HG03097 (cell line): ENCODE measurements around the gene FOXJ3.
"Not testable (repeated sequence)": the region's sequence is repeated elsewhere in the genome, so short reads cannot be mapped to it uniquely, and the experiment has no call there.

Source experiments
- ATAC-seq: cut with Tn5 transposase; IDR thresholded peaks from one replicate; pipeline ENCODE4 v1.9.1; 2021; ENCODE audit not compliant: unreplicated experiment, low FRiP score

The FOXJ3 gene

DNA sequence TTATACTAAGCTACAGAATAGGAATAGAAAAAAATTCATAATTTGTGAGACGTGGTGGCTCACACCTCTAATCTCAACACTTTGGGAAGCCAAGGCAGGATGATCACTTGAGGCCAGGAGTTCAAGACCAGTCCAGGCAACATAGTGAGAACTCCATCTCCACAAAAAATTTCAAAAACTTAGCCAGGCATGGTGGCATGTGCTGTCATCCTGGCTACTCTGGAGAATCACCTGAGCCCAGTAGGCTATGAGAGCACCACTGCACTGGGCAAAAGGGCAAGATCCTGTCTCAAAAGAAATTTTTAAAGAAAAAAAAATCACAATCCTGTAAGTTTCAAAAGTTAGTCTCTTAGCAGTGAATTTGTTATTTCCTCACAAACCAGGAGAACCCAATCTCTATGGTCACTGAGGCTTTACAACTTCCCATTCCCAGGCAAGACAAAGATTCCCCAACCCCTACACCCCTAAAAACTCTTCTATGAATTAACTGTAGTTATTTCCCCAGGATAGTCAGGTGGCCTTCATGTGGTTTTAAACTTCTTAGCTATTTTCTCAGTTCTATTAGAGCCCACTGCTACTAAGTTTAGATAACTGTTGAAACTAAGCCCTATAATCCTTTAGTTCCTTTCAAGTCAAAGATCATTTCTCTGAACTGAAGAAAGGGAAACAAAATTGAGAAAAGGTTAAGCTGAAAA, 74.5 kb downstream of the FOXJ3 start:
- ATAC-seq: no peak

DNA sequence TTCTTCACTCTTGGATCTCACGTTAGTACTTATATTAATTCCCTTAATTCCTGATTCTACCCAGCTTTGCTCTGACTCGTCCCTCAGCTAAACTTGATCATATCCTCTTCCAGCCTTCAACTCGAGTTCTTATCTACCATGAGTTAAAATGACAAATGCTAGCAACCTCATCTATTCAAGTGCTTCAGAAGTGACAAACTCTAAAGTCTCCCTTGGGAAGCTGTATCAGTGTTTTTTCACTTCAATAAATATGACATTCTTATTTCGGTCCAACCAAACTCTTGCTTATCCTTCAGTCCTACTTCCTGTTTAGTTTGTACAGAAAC, 75.3 kb downstream of the FOXJ3 start:
- no peak for ATAC-seq

DNA sequence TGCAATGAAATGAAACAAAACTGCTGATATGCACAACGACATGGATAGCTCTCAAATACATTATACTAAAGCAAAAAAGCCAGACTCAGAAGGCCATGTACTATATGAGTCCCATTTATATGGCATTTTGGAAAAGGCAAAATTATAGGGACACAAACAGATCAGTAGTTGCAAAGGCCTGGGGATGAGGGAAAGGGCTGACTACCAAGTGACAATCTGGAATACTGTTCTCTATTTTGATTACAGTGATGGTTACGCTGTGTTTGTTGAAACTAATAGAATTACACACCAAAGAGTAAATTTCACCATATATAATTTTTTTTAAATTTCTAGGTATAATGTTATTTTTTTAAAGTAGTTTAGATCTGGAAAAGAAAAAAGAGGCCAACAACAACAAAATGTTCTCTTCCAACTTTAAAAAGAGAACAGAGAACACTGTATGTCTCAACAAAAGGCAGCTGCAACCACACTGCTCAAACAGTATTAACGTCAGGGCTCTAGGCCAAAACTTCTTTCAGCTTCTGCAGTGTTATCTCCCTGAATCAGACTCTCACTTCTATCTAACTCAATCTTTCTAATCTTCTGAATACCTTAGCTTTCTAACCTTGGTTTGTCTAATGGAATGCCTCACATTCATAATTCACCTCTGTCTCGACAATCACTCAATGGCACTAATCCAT, 75.8 kb downstream of the FOXJ3 start:
- ATAC-seq: no peak

DNA sequence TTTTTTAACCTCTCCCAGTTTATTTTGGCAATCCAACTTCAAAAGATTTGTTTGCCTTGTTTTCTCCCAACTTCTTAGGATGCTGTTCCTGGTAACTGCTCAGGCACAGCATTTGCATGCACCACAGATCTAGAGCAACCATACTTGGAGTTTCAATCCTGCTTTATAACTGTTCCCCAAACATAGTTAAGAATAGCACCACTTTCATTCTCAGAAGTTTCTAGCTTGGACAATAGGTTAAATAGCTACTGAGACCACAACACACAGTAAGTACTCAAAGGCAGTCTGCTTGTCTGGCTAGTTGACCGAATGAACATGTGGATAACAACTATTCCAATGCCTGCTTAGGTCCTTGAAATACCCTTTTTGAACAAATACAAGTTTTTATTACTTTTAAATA, 76.8 kb downstream of the FOXJ3 start:
- no peak for ATAC-seq

DNA sequence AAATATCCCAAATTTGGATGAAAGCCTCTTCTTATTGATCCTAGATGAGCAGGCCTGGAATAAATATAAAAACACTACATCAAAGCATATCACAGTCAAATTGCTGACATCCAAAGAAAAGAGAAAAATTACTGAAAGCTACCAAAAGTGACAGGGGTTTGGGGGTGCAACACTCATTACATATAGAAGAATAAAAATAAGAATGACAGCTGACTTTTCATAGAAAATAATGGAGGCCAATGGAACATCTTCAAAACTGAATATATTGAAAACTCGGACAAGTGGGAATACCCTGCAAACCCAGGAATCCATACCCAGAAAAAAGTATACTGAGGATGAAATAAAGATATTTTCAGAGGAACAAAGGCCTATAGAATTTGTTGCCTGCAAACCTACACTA, 84.0 kb downstream of the FOXJ3 start:
- ATAC-seq: no peak

DNA sequence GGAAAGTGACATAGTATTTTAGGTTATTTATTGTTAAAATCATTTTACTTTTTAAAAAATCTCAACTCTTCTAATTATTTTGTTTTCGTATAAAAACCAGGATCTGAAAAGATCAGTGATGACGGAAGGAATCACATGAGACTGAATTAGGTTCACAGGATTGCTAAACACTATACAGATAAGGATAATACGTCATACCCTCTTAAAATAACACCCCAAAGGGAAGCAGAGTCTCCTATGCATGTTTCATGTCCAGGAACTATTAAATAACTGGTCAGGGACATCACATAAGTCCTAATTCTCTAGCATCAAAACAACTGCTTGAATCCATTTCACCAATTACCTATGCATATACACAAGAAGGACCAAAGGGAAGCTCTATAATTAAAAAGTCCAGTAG, 84.9 kb downstream of the FOXJ3 start:
- no peak for ATAC-seq

DNA sequence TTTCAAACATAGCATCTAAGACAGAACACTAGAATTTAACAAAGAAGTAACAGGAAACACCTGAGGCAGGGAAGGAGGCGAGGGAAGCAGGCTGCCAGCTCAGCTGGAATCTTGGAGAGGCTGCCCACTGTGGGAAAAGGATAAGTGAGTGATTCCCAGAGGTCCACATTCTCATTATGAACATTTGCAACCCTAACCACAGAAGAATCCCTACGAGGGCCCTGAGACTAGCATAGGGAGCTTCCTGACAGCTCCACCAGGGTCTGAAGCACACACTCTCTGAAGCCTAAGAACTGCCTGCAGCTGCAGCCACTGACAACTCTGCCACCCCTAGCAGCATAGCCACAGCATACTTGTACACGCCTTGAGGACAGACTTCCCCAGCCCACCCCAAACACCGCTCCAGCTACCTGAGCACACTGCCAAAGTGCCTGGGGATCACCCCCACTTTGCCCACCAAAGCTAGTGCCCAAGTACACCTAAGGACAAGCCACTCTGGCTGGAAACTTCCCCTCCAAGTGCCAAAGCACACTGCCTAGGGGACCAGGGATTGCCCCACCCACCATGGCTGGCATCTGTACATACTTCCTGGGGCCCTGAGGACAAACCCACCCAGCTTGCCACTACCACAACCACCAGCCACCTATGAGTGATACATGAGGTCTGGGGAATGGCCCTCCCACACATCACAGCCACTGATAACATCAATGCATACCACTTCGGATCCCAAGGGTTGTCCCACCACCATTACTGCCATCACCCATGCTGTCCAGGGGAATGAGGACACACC, 93.9 kb downstream of the FOXJ3 start:
- ATAC-seq: no peak

DNA sequence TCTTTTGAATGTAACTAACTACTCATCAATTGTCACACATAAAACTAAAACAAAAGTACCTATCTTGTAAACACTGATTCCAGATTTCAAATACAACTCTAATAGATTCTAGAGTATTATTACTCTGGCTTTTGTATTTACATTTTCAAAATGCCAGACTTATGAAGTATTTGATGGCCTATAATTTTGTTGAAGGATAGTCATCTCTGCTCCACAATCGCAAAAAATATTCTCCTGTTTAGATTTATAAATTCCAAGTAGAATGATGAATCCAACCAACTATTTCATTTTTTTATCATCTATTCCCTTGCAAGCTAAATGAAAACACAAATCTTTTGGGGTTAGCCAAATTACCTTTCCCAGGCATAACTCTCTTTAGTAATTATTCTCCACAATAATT, 95.5 kb downstream of the FOXJ3 start:
- ATAC-seq: no peak

DNA sequence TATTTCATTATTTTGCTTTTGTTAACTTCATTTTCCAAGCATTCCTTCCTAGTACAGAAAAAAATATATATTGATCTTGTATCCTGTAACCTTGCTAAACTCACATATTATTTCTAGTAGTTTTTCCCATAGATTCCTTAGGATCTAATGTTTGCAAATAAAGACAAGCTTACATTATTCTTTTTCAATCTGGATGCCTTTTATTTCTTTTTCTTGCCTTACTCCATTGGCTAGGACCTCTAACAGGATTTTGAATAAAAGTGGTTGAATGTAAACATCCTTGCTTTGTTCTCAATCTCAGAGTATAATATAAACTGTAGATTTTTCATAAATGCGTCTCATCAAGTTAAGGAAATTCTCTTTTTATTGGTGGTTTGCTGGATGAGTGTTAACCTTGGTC, 96.0 kb downstream of the FOXJ3 start:
- ATAC-seq: no peak

DNA sequence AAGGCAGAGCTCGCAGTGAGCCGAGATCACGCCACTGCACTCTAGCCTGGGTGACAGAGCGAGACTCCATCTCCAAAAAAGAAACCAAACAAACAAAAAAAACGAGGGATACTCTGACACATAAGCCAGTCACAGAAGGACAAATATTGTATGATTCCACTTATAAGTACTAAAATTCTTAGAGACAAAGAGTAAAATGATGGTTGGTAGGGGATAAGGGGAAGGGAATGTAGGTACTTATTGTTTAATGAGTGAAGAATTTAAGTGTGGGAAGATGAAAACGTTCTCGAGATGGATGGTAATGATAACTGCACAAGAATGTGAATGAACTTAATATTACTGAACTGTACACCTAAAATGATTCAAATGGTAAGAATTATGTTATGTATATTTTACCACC, 103.8 kb downstream of the FOXJ3 start:
- no peak for ATAC-seq

DNA sequence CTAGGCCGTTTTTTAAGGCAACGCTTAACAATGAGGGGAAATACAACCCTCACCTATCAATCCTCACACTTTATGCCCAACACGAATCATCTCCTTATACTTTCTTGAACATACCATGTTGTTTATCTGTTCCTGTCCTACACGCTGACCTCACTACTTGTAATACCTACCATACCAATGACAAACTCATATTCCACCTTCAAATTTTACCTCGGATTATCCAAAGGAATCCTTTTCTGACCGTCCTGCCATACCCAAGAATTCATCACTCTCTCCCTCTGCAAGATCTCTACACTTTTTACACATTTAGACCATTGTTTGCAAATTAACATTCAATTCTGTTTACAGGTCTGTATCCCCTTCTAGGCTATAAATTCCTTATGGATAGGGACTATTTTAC, 106.1 kb downstream of the FOXJ3 start:
- no peak for ATAC-seq

DNA sequence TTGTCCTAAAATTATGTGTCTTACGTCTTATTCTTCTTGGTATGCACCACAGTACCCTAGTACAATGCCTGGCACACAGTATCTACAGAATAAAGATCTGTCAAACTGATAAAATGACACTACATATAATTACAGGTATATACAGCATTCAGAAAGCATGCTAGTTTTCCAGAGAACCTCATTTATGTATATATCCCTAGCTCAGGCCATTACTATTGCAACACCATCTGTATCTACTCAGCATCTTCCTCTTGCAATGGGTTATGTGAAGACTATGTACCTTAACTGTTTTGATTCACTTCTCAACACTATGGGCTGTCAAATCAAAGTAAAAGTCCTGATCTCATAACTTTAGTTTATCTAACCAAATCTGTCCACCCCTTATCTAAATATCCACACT, 112.0 kb downstream of the FOXJ3 start:
- ATAC-seq: no peak

DNA sequence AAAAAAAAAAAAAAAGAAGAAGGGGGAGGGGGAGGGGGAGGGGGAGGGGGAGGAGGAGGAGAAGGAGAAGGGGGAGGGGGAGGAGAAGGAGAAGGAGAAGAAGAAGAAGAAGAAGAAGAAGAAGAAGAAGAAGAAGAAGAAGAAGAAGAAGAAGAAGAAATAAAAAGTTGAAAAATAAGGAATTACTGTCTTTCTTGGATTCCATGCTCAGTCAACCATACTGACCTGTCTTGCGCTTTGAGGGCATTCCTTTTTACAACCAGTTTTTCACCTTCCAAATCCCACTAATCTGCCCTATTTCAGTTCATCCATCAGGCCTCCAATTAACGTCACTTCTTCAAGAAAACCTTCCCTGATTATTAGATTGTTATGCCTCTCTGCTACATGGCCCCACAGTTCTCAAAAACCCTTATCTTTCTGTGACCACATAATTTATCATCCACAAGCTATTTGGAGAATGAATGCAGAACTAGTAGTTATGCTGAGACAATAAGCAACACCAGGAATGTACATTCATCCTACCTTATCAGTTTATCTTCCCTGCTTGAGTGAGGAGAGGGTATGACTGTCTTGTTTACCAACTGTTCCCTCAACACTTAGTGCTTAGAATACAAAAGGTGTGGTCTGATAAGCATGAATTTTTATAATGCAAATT, 113.0 kb downstream of the FOXJ3 start:
- no peak for ATAC-seq

DNA sequence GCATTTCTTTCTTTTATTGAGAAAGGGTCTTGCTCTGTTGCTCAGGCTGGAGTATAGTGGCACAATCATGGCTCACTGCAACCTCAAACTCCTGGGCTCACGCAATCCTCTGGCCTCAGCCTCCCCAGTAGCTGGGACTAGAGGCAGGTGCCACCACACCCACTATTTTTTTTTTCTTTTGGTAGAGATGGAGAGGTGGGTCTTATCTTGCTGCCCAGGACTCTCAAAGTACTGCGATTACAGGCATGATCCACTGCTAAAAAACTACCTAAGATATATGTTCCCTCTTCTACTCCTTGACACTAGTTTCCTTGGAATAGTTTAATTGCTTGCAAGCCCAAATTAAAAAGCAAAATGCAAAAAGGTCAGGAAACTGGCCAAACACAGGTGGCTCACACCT, 113.6 kb downstream of the FOXJ3 start:
- no peak for ATAC-seq

DNA sequence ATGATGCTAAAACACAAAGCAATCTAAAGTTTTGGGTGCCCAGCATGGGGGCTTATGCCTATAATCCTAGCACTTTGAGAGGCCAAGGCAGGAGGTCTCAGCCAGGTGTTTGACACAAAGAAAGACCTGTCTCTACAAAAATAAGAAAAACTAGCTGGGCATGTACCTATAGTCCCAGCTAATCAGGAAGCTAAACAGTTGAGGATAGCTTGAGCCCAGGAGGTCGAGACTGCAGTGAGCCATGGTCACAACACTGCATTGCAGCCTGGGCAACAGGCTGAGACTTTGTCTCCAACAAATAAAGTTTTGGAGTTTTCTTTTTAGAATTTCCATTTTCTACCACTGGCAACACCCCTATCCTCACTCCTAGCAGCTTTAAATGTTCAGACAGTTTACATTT, 115.4 kb downstream of the FOXJ3 start:
- ATAC-seq: no peak

DNA sequence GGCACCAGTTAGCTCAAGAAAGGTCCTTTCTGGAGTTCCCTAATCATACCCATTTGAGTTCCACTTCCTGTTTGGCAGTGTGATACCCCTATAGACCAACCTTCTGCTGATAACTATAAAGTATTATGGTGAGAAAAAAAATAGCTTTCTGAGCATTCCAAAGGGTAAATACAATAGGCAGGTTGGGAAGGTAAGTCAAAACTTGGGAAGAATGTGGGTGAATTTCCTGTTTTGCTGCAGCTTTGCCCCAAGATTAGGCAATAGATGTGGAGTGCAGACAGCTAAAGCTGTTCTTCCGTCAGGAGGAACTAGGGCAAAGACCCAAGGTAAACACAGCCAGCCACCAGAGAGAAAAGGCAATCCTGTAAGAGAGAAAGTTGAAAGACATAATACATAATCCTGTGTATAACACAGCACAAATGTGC, 120.6 kb downstream of the FOXJ3 start:
- ATAC-seq: no peak

DNA sequence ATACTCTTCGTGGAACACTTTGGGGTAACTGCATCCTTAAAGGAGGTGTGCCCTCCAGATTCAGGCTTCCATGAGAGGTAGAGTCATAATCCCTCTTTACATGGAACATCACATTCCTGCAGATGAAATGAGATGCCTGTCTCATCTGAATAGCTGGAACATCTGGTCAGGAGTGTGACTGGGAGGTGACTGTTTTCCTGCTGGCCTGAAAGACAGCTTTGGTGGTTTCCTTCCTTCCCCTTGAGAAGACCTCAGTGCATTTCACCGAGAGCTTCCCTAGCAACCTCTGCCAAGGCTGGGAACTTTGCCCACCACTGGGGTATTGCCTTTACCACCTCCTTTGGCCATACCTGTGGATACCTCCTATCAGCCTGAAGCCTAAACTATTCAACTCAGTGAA, 123.8 kb downstream of the FOXJ3 start:
- ATAC-seq: no peak

DNA sequence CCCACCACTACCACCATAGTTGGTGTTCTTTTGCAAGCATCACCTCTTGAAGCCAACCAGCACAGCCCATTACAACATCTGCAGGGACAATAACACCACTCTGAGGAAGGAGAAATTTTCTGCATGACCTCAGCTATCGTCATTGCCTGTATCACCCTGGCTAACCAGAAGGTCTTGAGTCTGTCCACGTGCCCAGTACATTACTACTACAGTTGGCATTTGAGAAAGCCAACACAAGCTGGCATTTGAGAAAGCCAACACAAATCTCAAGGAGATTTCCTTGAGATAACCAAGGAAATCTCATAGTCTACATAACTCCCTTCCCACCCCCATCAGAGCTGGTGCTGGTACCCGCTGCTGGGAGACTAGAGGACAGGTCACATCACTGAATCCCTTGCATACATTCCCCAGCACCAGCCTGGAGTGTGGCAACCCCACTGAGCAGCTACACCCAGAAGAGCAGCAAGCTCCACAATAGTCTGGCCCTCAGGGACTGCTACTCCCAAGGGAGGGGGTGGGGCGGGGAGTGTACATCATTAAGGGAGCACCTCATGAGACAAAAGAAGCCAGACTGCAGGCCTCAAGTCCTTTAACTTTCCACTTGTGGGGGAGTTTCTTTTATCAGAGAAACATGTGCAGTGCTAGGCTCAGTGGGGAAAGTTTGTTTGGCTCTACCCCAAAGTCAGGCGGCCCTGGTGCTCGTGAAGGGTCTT, 124.5 kb downstream of the FOXJ3 start:
- no peak for ATAC-seq

DNA sequence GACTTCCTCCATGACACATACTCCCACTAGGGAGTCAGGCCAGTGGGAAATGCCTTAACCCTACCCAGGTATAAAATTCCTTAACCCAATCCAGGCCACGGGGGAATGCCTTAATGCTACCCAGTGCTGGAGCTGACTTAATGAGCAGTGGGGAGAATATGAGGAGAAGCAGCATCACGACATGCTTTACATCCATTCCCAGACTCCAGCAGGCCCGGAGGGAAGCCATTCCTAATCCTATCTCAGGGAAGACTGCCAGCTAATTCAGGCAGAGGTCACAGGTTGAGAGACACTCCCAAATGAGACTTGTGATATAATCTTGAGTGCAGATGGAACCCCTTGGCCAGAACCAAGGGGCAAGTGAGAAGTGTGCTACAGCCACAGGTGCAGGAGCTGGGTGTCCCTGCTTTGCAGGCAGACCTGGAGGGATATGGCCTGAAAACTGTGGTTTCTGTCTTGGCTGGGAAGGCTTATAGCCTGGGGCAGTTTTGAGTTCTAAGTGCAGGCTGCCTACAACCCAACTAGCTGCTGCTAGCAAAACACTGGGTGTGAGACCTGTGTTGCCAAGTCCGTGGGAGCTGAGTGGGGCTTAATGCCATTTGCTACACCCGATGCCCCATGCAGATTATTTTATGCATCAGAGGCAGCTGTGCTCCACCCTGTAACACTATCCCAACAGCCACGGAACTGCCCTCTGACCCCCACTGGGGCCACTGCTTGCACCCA, 125.3 kb downstream of the FOXJ3 start:
- ATAC-seq: no peak

DNA sequence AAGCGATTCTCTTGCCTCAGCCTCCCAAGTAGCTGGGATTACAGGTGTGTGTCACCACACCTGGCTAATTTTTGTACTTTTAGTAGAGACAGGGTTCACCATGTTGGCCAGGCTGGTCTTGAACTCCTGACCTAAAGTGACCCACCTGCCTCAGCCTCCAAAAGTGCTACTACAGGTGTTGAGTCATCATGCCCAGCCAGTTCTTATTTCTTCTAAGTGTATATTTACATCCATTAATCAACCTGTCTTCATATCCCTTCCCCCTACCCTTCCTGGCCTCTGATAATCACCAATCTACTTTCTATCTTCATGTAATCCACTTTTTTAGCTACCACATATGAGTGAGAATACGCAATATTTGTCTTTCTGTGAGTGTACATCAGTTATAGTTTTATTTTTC, 128.1 kb downstream of the FOXJ3 start:
- not testable (repeated sequence) for ATAC-seq
